Measurements from ENCODE around the gene RTF2.

RTF2 gene

GRCh38 chr20:56565511-56565910 is 97.1 kb downstream of the RTF2 start:
- Histone ChIP-seq H3K4me3 (ENCODE audit: low read depth, low read length) (no peak overlapping the region), H3K36me3 (ENCODE audit: control insufficient read depth, insufficient read depth, low read length) (no peaks in the 10 kb centered on the region), H3K9me3 (ENCODE audit: control insufficient read depth, low read length) (no peaks in the 10 kb centered on the region), H3K79me2 (no peaks in the 10 kb centered on the region), H3K9ac (no peak overlapping the region), H3K27me3 (ENCODE audit: control insufficient read depth, insufficient read depth, low read length) (no peaks in the 10 kb centered on the region), H3K4me2 (ENCODE audit: low read length) (no peak overlapping the region), H2AFZ (no peak overlapping the region), H3K27ac (no peak overlapping the region), H3K4me1 (no peaks in the 10 kb centered on the region)
- TF ChIP-seq CTCF (IDR thresholded peaks at IDR 0.05), result no peak

GRCh38 chr20:56566621-56567020 is 98.2 kb downstream of the RTF2 start:
- Histone ChIP-seq H3K9ac (no peak overlapping the region), H3K36me3 (ENCODE audit: control insufficient read depth, insufficient read depth, low read length) (no peaks in the 10 kb centered on the region), H3K9me3 (ENCODE audit: control insufficient read depth, low read length) (no peaks in the 10 kb centered on the region), H3K27me3 (ENCODE audit: control insufficient read depth, insufficient read depth, low read length) (no peaks in the 10 kb centered on the region), H2AFZ (no peak overlapping the region), H3K79me2 (no peaks in the 10 kb centered on the region), H3K27ac (no peak overlapping the region), H3K4me3 (ENCODE audit: low read depth, low read length) (no peak overlapping the region), H3K4me2 (ENCODE audit: low read length) (no peak overlapping the region), H3K4me1 (no peaks in the 10 kb centered on the region)
- TF ChIP-seq CTCF (IDR thresholded peaks at IDR 0.05), result no peak
